ENCODE results near the gene MAEL.

MAEL gene

GRCh38 chr1:166977951-166978350, 11.1 kb upstream of the MAEL start:
- Histone ChIP-seq H3K4me3 (replicated peaks; ENCODE audit: insufficient read depth, low read length) (no peak overlapping the region), H3K27ac (replicated peaks) (no peak overlapping the region), H3K27me3 (ENCODE audit: insufficient read depth, poor library complexity, severe bottlenecking) (no peaks in the 10 kb centered on the region)
- no peak for DNase-seq (ENCODE audit: low read depth in 1 of 2, low spot score in 1 of 2)
- TF ChIP-seq CTCF (IDR thresholded peaks at IDR 0.05; ENCODE audit: insufficient read depth, low read length) (no peak), SPI1 (IDR thresholded peaks at IDR 0.05; ENCODE audit: borderline replicate concordance, low read depth) (no peak), REST (IDR thresholded peaks at IDR 0.05; ENCODE audit: insufficient replicate concordance, low read depth) (no peak), GABPA (IDR thresholded peaks at IDR 0.05; ENCODE audit: low read depth) (no peak), POLR2AphosphoS5 (IDR thresholded peaks at IDR 0.05; ENCODE audit: low read depth) (no peak)

GRCh38 chr1:166978821-166979220, 10.3 kb upstream of the MAEL start:
- no peaks in the 10 kb centered on the region for H3K27me3 ChIP-seq (ENCODE audit: insufficient read depth, poor library complexity, severe bottlenecking)
- no peak for DNase-seq (ENCODE audit: low read depth in 1 of 2, low spot score in 1 of 2)
- no peak overlapping the region for H3K4me3 ChIP-seq (replicated peaks; ENCODE audit: insufficient read depth, low read length)
- no peak overlapping the region for H3K27ac ChIP-seq (replicated peaks)
- TF ChIP-seq REST (IDR thresholded peaks at IDR 0.05; ENCODE audit: insufficient replicate concordance, low read depth) = no peak
- TF ChIP-seq SPI1 (IDR thresholded peaks at IDR 0.05; ENCODE audit: borderline replicate concordance, low read depth) = peak; percentile 37; the same call in 1 of the 2 replicates

GRCh38 chr1:166980383-166980782, 8.7 kb upstream of the MAEL start:
- no peak for DNase-seq (ENCODE audit: low read depth in 1 of 2, low spot score in 1 of 2)
- no peak for TF ChIP-seq SPI1 (IDR thresholded peaks at IDR 0.05; ENCODE audit: borderline replicate concordance, low read depth)
- no peak for TF ChIP-seq POLR2AphosphoS5 (IDR thresholded peaks at IDR 0.05; ENCODE audit: low read depth)
- TF ChIP-seq REST (IDR thresholded peaks at IDR 0.05; ENCODE audit: insufficient replicate concordance, low read depth) = no peak
- no peak for TF ChIP-seq CTCF (IDR thresholded peaks at IDR 0.05; ENCODE audit: insufficient read depth, low read length)
- no peak for TF ChIP-seq GABPA (IDR thresholded peaks at IDR 0.05; ENCODE audit: low read depth)

GRCh38 chr1:166980818-166981217, 8.3 kb upstream of the MAEL start:
- TF ChIP-seq CTCF (IDR thresholded peaks at IDR 0.05; ENCODE audit: insufficient read depth, low read length) = no peak
- no peak for TF ChIP-seq REST (IDR thresholded peaks at IDR 0.05; ENCODE audit: insufficient replicate concordance, low read depth)
- no peak for TF ChIP-seq SPI1 (IDR thresholded peaks at IDR 0.05; ENCODE audit: borderline replicate concordance, low read depth)
- no peak for TF ChIP-seq GABPA (IDR thresholded peaks at IDR 0.05; ENCODE audit: low read depth)
- no peak for TF ChIP-seq POLR2AphosphoS5 (IDR thresholded peaks at IDR 0.05; ENCODE audit: low read depth)
- H3K27ac ChIP-seq (replicated peaks) = no peak overlapping the region
- no peak for DNase-seq (ENCODE audit: low read depth in 1 of 2, low spot score in 1 of 2)
- H3K27me3 ChIP-seq (ENCODE audit: insufficient read depth, poor library complexity, severe bottlenecking) = no peaks in the 10 kb centered on the region
- H3K4me3 ChIP-seq (replicated peaks; ENCODE audit: insufficient read depth, low read length) = no peak overlapping the region

More at GRCh38 chr1:166980383-166980782, 8.7 kb upstream of the MAEL start:
- no peak overlapping the region for H3K4me3 ChIP-seq (replicated peaks; ENCODE audit: insufficient read depth, low read length)
- no peak overlapping the region for H3K27ac ChIP-seq (replicated peaks)
- no peaks in the 10 kb centered on the region for H3K27me3 ChIP-seq (ENCODE audit: insufficient read depth, poor library complexity, severe bottlenecking)

All from HL-60 (cell line).